CD4-positive, alpha-beta T cell treated with Interleukin-2 at 100 ng/mL for 4 hours (primary cell): Measurements from ENCODE around the gene AVPI1.
A peak's percentile ranks its signal among the peaks of the same experiment; 100 is the strongest.
"Not testable (repeated sequence)": the region's sequence is repeated elsewhere in the genome, so short reads cannot be mapped to it uniquely, and the experiment has no call there.

Source experiments
- DNase-seq: peaks from one replicate; pipeline ENCODE4 v3.0.0-alpha.2; 2020; ENCODE audit warnings: low spot score

AVPI1 gene

DNA sequence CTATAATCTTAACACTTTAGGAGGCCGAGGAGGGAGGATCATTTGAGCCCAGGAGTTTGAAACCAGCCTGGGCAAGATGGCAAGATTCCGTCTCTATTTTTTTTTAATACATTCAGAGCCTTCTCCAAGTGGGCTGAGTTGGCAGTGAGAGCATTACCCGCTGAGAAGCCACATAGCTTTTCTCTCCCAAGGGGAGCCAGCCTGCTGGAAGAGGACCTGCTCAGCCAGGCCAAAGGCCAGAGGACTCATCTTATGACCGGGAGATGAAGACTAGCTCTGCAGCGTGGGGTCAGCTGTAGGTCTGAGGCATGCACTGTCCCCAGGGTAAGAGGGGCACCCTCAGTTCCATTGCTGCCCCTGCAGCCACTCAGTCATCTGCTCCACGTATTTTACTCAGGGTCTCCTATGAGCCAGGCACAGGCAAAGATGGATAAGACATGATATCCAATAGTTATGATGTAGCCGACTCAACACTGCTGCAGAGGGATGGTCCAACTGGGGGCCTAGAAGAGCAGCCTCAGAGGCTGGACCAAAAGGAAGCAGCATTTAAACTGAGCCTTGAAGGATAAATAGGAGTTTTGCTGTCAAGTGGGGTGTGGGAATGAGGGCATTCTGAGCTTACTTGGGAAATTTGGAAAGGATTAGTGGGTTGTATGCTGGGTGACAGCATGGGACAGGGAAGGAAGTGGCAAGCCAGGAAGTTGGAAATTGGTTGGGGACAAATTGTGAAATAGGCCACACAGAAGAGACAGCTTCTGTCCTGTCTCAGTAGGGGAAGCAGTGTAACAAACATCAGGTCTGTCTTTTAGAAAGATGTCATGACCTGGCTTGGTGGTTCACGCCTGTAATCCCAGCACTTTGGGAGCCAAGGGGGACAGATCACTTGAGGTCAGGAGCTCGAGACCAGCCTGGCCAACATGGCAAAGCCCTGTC lies 24.9 kb upstream of the AVPI1 start:
- DNase-seq: no peak

DNA sequence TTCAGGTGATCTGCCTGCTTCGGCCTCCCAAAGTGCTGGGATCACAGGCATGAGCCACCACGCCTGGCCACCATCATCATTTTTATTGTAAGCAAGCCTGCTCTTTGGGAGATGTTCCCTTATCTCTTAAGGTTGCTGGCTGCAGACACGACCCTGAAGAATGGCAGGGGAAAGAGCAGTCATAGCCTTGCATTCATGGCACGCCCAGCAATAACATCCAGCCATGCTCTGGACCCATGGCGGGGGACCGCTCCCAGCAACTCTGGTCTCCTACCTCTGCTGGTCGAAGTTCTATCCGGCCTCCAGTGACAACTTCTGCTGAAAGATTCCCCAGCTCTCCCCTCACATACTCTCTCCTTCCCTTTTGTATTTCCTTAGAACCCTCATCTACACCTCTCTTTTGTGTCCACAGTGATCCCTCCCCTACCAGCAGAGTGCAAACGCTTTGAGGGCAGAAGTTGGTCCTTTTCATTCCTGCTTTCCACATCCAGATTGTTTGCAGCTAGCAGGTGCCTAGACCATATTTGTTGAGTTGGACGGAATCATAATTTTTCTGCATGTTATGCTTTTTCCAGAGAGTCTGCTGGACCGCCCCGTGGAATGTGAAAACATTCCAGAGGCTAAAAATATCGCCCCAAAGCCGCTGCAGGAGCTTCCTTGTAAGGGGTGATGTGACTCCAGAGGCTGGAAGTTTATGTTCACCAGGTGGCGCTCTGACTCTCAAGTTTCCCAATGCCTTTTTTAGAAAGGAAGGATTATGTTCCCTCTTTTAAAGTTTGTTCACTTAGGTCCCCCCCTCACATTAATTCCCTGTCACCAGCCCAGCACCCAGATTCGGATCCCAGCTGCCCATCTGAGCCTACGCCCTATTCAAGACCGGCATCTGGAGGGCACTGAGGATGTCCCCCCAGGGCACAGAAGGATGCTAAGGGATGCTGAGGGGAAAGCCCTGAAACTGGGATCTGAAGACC lies 22.2 kb upstream of the AVPI1 start:
- DNase-seq: peak; percentile 46

GRCh38 chr10:97708167-97708566 lies 21.1 kb upstream of the AVPI1 start:
- DNase-seq: no peak

GRCh38 chr10:97707134-97707861 lies 20.3 kb upstream of the AVPI1 start:
- no peak for DNase-seq

DNA sequence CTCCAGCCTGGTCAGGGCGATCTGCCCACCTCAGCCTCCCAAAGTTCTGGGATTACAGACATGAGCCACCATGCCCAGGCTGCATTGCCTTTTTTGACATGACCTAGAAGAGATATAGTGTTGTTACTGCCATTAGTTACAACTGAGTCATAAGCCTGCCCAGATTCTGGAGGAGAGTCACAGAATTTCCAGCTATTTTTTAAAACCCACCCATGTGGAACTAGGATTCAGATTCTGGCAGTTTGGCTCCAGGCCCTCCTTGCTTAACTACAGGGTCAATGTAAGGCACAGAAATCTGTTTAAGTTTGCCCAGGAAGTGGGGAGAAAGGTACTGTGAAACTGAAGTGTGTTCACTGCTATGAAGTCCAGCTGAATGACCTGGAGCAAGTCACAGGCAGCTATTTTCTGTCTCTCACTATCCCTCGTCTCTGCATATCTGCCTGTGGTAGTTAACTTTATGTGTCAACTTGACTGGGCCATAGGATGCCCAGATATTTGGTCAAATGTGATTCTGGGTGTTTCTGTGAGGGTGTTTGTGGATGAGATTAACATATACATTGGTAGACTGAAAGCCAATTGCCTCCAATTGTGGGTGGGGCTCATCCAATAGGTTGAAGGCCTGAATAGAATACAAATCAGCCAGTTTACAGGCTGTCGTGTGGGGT lies 18.1 kb upstream of the AVPI1 start:
- no peak for DNase-seq

- DNase-seq: no peak
These were observed 17.3 kb upstream of the AVPI1 start for GRCh38 chr10:97704341-97704740.

- no peak for DNase-seq
These were observed 16.5 kb upstream of the AVPI1 start for GRCh38 chr10:97703398-97704067.

GRCh38 chr10:97701438-97702069 lies 14.5 kb upstream of the AVPI1 start:
- DNase-seq: peak; percentile 68

GRCh38 chr10:97698072-97698655 lies 11.1 kb upstream of the AVPI1 start:
- not testable (repeated sequence) for DNase-seq

- DNase-seq: no peak
These were observed 3.1 kb upstream of the AVPI1 start for GRCh38 chr10:97690133-97690532.

GRCh38 chr10:97689559-97690020 lies 2.5 kb upstream of the AVPI1 start:
- DNase-seq: no peak

DNA sequence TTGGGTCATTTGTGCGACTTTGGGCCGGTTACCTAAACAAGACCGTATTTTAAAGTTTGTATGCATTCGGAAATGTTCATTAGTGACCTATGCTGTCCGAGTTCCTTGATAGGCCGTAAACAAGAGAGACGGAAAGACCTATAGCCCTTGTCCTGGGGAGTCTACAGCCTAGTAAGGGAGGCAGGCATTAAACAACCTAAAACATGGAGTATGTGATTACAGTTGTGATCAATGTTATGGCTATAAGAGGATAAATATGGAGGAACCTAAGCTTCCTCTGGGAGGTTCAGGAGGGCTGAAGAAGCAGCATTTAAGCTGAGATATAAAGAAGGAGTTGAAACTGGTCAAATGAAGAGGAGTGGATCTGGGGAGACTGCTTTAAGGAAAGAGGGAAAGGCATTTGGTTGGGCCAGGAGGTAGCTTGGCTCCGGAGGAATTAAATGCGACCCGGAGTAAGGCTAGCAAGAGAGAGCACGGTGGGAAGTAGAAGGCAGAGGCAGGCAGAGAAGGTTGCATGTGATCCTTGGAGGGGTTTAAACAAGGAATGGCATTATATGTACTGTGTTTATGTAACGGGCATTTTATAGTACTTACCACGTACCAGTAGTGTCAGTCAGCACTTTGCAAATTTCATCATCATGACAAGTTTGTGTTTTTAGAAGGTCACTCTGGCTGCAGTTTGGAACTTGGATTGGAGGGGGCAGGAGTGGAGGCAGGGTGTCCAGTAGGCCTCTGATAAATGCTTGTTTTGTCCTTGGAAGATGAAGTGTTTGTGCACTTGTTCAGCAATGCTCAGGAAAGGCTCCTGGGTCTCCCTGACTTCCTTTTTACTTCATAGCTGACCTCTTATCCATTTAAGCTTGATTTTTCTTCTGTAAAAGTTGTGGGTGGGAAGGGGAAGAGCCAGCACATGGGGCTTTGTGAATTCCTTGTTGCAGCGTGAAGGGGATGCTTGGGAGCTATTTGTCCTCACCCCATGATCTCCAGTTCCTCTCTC lies 1.0 kb upstream of the AVPI1 start:
- DNase-seq: no peak

DNA sequence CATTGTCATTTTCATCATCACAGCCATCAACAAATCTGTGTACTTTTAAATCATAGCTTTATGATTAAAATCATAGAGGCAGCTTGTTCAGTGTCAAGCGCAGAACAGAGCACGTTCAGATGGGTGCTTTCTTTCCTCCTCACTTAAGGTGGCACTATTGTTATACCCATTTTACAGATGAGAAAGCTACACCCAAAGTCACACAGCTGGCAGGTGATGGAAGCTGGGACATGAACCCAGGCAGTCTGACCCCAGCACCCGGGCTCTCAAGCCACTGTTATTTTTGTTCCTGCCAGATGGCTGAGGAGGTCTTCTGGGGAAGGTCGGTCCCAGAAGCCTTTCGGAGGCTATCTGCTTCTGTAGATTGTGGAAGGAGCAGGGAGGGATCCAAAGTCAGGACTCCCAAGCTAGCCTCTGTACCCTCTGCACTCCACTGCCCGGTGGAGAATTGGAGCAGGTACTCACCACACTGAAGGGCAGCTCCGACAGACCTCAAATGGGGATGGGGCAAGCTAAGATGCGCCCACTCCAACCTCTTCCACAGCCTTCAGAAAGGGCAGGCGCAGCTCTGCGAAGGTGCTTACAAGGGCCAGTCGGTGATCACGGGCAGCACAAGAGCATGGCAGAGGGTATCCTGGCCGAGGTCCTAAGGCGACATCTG lies 610 bp downstream of the AVPI1 start:
- DNase-seq: peak; percentile 20

DNA sequence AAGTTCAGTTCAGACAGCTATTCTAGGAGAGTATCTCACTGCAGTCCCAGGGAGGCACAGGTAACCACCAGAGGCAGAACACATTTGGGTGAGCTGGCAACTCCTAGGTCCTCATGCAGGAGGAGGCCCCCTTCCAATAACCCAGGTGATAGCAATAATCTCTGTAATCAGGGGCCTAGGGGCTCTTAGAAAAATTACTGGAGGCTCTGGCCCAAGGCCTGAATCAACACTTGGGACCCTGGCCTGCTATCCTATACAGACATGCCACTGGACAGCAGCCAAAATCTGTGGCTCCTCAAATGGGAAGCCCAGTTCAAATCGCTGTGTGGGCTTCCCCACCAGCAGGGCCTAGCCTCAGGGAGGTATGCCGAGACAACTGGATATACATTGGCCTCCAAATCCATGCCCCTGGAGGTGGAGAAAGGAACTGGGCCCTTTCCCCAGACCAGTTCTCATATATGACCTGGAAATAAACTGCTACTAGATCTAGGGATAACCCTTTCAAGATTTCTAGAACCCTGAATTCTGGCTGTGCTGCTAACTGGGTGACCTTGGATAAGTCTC lies 1.6 kb downstream of the AVPI1 start:
- DNase-seq: no peak

DNA sequence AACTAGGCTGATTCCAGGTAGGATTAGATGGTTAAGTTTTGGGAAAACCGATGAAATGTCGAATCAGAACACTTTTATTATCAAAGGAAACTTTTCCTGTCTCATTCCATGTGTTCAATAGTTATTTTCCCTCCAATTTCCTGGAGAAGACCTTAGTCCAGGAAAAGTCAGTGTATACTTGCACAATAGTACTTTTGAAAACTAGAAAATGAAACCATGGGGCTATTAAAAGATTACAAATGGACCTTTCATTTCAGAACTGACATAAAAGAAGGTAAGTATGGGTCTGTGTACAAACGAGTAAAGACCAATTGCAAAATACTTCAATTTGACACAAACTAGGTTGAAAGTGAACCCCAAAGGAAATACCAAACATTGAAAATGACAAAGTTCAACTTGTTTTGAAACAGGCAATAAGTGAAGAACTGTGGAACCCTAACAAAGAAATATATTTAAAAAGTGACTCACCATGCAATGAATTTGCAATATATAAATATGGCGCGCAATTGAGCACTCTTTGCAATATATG lies 2.1 kb downstream of the AVPI1 start:
- DNase-seq: no peak

DNA sequence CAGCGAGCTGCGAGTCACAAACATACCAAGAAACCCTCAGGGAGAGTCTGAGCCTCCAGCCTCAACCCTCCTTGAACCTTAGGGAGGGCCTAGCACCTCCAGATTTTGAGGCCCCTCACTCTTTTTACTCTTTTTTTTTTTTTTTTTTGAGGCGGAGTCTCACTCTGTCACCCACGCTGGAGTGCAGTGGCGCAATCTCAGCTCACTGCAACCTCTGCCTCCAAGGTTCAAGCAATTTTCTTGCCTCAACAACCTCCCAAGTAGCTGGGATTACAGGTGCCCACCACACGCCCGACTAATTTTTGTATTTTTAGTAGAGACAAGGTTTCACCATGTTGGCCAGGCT lies 2.7 kb downstream of the AVPI1 start:
- DNase-seq: not testable (repeated sequence)

GRCh38 chr10:97683556-97684367 lies 3.3 kb downstream of the AVPI1 start:
- DNase-seq: no peak
